ENCODE results near the gene GPBAR1. TPM values are rescaled to one million over a fixed set of nuclear protein-coding genes. Genes with fewer than 3 reads are reported as not detected.
"Not testable (repeated sequence)": the region's sequence is repeated elsewhere in the genome, so short reads cannot be mapped to it uniquely, and the experiment has no call there.

The GPBAR1 gene
- total RNA-seq, 2 experiments from 2014 or later = 0.11 to 0.40 TPM

DNA sequence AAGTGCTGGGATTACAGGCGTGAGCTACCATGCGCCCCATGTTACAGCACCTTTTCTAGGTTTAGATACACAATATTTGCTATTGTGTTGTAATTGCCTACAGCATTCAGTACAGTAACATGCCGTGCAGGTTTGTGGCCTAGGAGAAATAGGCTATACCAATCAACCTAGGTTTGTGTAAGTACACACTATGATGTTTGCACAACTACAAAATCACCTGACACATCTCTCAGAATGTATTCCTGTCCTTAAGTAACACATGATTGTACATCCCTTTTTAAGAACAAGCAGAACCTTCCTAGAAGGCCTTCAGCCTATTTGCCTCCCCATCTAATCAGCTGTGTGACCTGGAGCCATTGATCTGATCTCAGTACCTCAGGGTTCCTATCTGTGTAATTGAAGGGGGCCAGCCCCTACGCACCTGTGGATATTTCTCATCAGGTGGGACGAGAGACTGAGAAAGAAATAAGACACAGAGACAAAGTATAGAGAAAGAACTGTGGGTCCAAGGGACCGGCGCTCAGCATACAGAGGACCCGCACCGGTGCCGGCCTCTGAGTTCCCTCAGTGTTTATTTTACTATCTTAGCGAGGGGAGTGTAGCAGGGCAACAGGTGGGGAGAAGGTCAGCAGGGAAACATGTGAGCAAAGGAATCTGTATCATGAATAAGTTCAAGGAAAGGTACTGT is 50.2 kb downstream of the GPBAR1 start:
- ChIA-PET CTCF (interaction anchor here (0.6 kb wide), 1 partner anchor 479 kb away, joined by 3 read pairs; no protein-coding TSS in a partner anchor), POLR2A (no interaction called here)
- H3K9me3 Mint-ChIP-seq (ENCODE audit: low read depth) = no peaks in the 10 kb centered on the region
- ATAC-seq = no peak
- peaks cover 12% of the 10 kb centered on the region for H3K4me1 Mint-ChIP-seq
- DNase-seq = no peak
- H3K27me3 Mint-ChIP-seq = peaks cover 2% of the 10 kb centered on the region
- H3K4me3 Mint-ChIP-seq = no peak overlapping the region
- intact Hi-C loops (cut with DNase I, micrococcal nuclease) = no loop called here
- no peak overlapping the region for H3K27ac Mint-ChIP-seq
- H3K36me3 Mint-ChIP-seq (ENCODE audit: low read depth) = no peaks in the 10 kb centered on the region

DNA sequence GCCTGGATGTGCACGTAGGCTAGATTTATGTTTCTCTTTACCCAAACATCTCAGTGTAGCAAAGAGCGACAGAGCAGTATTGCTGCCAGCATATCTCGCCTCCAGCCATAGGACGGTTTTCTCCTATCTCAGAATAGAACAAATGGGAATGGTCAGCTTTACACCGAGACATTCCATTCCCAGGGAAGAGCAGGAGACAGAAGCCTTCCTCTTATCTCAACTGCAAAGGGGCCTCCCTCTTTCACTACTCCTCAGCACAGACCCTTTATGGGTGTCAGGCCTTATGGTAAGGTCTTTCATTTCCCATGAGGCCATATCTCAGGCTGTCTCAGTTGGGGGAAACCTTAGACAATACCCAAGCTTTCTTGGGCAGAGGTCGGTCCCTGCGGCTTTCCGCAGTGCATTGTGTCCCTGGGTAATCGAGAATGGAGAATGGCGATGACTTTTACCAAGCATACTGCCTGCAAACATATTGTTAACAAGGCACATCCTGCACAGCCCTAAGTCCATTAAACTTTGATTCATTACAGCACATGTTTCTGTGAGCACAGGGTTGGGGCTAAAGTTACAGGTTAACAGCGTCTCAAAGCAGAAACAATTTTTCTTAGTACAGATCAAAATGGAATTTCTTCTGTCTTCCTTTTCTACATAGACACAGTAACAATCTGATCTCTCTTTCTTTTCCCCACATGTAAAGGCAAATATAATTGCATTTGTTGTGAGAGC is 50.9 kb downstream of the GPBAR1 start:
- CTCF ChIA-PET = interaction anchor here (0.6 to 1.0 kb wide), 3 partner anchors 12 to 479 kb away, joined by 3 read pairs; no protein-coding TSS in a partner anchor
- ATAC-seq; intact Hi-C loops (cut with DNase I, micrococcal nuclease); H3K9me3 Mint-ChIP-seq (ENCODE audit: low read depth); H3K4me3 Mint-ChIP-seq; H3K27ac Mint-ChIP-seq; DNase-seq; H3K36me3 Mint-ChIP-seq (ENCODE audit: low read depth); H3K27me3 Mint-ChIP-seq; POLR2A ChIA-PET: not testable (repeated sequence)
- peaks cover 19% of the 10 kb centered on the region for H3K4me1 Mint-ChIP-seq

DNA sequence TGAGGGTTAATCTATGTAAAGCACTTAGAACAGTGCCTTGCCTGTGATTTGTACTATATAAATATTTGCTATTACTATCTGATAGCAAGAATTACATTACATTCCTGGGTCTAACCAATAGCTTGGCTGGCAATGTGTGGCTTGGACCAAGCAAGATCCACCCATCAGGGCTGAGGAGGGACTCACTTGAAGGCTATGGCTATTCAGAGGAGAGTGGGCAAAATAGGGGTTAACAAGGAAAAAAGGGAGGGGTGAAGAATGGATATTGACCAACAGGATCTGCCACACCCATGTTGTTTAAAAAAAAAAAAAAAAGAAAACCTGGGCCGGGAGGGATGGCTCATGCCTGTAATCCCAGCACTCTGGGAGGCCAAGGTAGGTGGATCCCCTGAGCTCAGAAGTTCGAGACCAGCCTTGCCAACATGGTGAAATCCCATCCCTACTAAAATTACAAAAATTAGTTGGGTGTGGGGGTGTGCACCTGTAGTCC is 51.5 kb downstream of the GPBAR1 start:
- peaks cover 2% of the 10 kb centered on the region for H3K27me3 Mint-ChIP-seq
- H3K4me1 Mint-ChIP-seq = peaks cover 26% of the 10 kb centered on the region
- H3K36me3 Mint-ChIP-seq (ENCODE audit: low read depth) = peaks cover 3% of the 10 kb centered on the region
- no peak overlapping the region for H3K27ac Mint-ChIP-seq
- POLR2A ChIA-PET = no interaction called here
- no peak for ATAC-seq
- H3K9me3 Mint-ChIP-seq (ENCODE audit: low read depth) = no peaks in the 10 kb centered on the region
- no peak overlapping the region for H3K4me3 Mint-ChIP-seq
- no peak for DNase-seq
- CTCF ChIA-PET = interaction anchor here (0.6 to 1.0 kb wide), 3 partner anchors 12 to 546 kb away, joined by 3 read pairs; no protein-coding TSS in a partner anchor
- intact Hi-C loops (cut with DNase I, micrococcal nuclease) = no loop called here

DNA sequence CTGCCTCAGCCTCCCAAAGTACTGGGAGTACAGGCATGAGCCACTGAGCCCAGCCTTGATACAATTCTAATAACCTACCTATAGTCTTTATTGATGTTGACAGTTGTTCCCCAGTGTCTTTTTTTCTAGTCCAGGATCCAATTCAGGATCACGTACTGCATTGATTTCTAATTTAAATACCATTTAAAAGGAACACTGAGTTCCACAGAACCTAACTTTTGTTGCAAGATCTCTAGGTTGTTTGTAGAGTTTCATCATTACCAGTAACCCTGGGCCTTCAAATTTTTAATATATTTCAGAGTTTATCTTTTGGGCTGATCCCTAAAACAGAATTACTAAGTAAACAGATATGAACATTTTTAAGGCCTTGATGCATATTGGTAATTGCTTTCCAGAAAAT is 52.5 kb downstream of the GPBAR1 start:
- Mint-ChIP-seq H3K27me3 (peaks cover 2% of the 10 kb centered on the region), H3K4me3 (no peak overlapping the region), H3K36me3 (ENCODE audit: low read depth) (peaks cover 3% of the 10 kb centered on the region), H3K27ac (no peak overlapping the region), H3K4me1 (peaks cover 30% of the 10 kb centered on the region), H3K9me3 (ENCODE audit: low read depth) (no peaks in the 10 kb centered on the region)
- intact Hi-C loops (cut with DNase I, micrococcal nuclease) = no loop called here
- POLR2A ChIA-PET = no interaction called here
- CTCF ChIA-PET = no interaction called here
- no peak for DNase-seq
- no peak for ATAC-seq

Small RNA genes within 50 kb of the gene (microRNA-seq; reads per million reads assigned to microRNA genes)
- gene MIR6513 (ENCODE audit: borderline replicate concordance) = not detected

Other genes starting within 250 kb of the GPBAR1 start
- 1 to 10 TPM; 1.6 to 1.7 TPM for gene RUFY4, start 191.8 kb upstream of the GPBAR1 start, total RNA-seq
- gene CXCR2, start 135.0 kb upstream of the GPBAR1 start, total RNA-seq = under 1 TPM; 0.14 to 0.32 TPM
- gene CXCR1, start 94.1 kb upstream of the GPBAR1 start, total RNA-seq = not detected
- 100 to 1,000 TPM; 563 to 632 TPM for gene ARPC2, start 43.8 kb upstream of the GPBAR1 start, total RNA-seq
- 10 to 100 TPM; 49.7 to 72.2 TPM for gene AAMP, start 9.1 kb downstream of the GPBAR1 start, total RNA-seq
- 10 to 100 TPM; 17.8 to 18.5 TPM for gene PNKD, start 9.5 kb downstream of the GPBAR1 start, total RNA-seq
- gene TMBIM1, start 31.5 kb downstream of the GPBAR1 start, total RNA-seq = 10 to 100 TPM; 51.1 to 54.0 TPM
- not detected for gene CATIP, start 95.8 kb downstream of the GPBAR1 start, total RNA-seq
- under 1 TPM; 0.05 to 0.09 TPM for gene SLC11A1, start 121.3 kb downstream of the GPBAR1 start, total RNA-seq
- gene CTDSP1, start 138.9 kb downstream of the GPBAR1 start, total RNA-seq = 10 to 100 TPM; 57.7 to 65.4 TPM
- not detected for gene VIL1, start 158.1 kb downstream of the GPBAR1 start, total RNA-seq